ENCODE data around the gene TNFAIP8L3.
"Not testable (repeated sequence)": the region's sequence is repeated elsewhere in the genome, so short reads cannot be mapped to it uniquely, and the experiment has no call there.

Gene TNFAIP8L3

GRCh38 chr15:51094606-51095569, at the start of gene TNFAIP8L3:
Gene TNFAIP8L3, minus strand, starts transcription at chr15:51094906. Its CDS starts 311 bp downstream, at chr15:51094595.
- DNase-seq (ENCODE audit: low read depth, low spot score), result no peak

GRCh38 chr15:51144021-51144532, 49.4 kb upstream of the TNFAIP8L3 start:
- no peak for DNase-seq (ENCODE audit: low read depth, low spot score)

- DNase-seq (ENCODE audit: low read depth, low spot score), result not testable (repeated sequence)
Measured at GRCh38 chr15:51140347-51140746, 45.6 kb upstream of the TNFAIP8L3 start.

GRCh38 chr15:51139091-51139490, 44.4 kb upstream of the TNFAIP8L3 start:
- no peak for DNase-seq (ENCODE audit: low read depth, low spot score)

- DNase-seq (ENCODE audit: low read depth, low spot score), result no peak
Measured at GRCh38 chr15:51137880-51138430, 43.2 kb upstream of the TNFAIP8L3 start.

- DNase-seq (ENCODE audit: low read depth, low spot score), result no peak
Measured at GRCh38 chr15:51137024-51137423, 42.3 kb upstream of the TNFAIP8L3 start.

GRCh38 chr15:51135276-51135675, 40.6 kb upstream of the TNFAIP8L3 start:
- no peak for DNase-seq (ENCODE audit: low read depth, low spot score)

- DNase-seq (ENCODE audit: low read depth, low spot score), result no peak
Measured at GRCh38 chr15:51134416-51135199, 39.9 kb upstream of the TNFAIP8L3 start.

- DNase-seq (ENCODE audit: low read depth, low spot score), result no peak
Measured at GRCh38 chr15:51133140-51133765, 38.5 kb upstream of the TNFAIP8L3 start.

GRCh38 chr15:51132384-51133139, 37.9 kb upstream of the TNFAIP8L3 start:
- no peak for DNase-seq (ENCODE audit: low read depth, low spot score)

- DNase-seq (ENCODE audit: low read depth, low spot score), result no peak
Measured at GRCh38 chr15:51131596-51132290, 37.0 kb upstream of the TNFAIP8L3 start.

GRCh38 chr15:51130344-51130743, 35.6 kb upstream of the TNFAIP8L3 start:
- no peak for DNase-seq (ENCODE audit: low read depth, low spot score)

- DNase-seq (ENCODE audit: low read depth, low spot score), result no peak
Measured at GRCh38 chr15:51129535-51130188, 35.0 kb upstream of the TNFAIP8L3 start.

GRCh38 chr15:51128701-51129100, 34.0 kb upstream of the TNFAIP8L3 start:
- DNase-seq (ENCODE audit: low read depth, low spot score), result no peak

GRCh38 chr15:51126842-51127241, 32.1 kb upstream of the TNFAIP8L3 start:
- no peak for DNase-seq (ENCODE audit: low read depth, low spot score)

GRCh38 chr15:51123002-51123401, 28.3 kb upstream of the TNFAIP8L3 start:
- not testable (repeated sequence) for DNase-seq (ENCODE audit: low read depth, low spot score)

GRCh38 chr15:51121631-51122225, 27.0 kb upstream of the TNFAIP8L3 start:
- no peak for DNase-seq (ENCODE audit: low read depth, low spot score)

- DNase-seq (ENCODE audit: low read depth, low spot score), result no peak
Measured at GRCh38 chr15:51121118-51121517, 26.4 kb upstream of the TNFAIP8L3 start.

- no peak for DNase-seq (ENCODE audit: low read depth, low spot score)
Measured at GRCh38 chr15:51119120-51119519, 24.4 kb upstream of the TNFAIP8L3 start.
